Progenitor cell of endocrine pancreas (in vitro differentiated cells): Measurements from ENCODE around the gene OSR1. TPM values are rescaled to one million over a fixed set of nuclear protein-coding genes. Genes with fewer than 3 reads are reported as not detected.

Experiments
- DNase-seq: peaks from one replicate; pipeline ENCODE4 v3.0.0; 2021; ENCODE audit warnings: low spot score; ENCODE audit not compliant: unreplicated experiment
- H3K27ac Mint-ChIP-seq: 2 replicates; pipeline ENCODE4 v1.8.0; 2021; ENCODE audit warnings: mild to moderate bottlenecking, moderate library complexity, mixed read lengths
- H3K27me3 Mint-ChIP-seq: 2 replicates; pipeline ENCODE4 v1.8.0; 2021; ENCODE audit warnings: mixed read lengths
- H3K36me3 Mint-ChIP-seq: 2 replicates; pipeline ENCODE4 v1.8.0; 2022; ENCODE audit warnings: mixed read lengths; ENCODE audit not compliant: insufficient read depth
- H3K4me1 Mint-ChIP-seq: 2 replicates; pipeline ENCODE4 v1.8.0; 2021; ENCODE audit warnings: low read depth, mixed read lengths
- H3K4me3 Mint-ChIP-seq: 2 replicates; pipeline ENCODE4 v1.8.0; 2021; ENCODE audit warnings: low read depth, mild to moderate bottlenecking, moderate library complexity, mixed read lengths
- H3K9me3 Mint-ChIP-seq: 2 replicates; pipeline ENCODE4 v1.8.0; 2021; ENCODE audit warnings: low read depth, mixed read lengths
- total RNA-seq: library from RNA; stranded (reverse); gene quantifications from 2 replicates; pipeline ENCODE4 v1.2.1, GENCODE V29; 2021
- TF ChIP-seq, protein P1 (sequence below): fragments of 200-600 bp; sonication (generic); IDR thresholded peaks from one replicate; pipeline ENCODE4 v1.5.0; 2021; ENCODE audit warnings: antibody characterized with exemption, mild to moderate bottlenecking; ENCODE audit not compliant: unreplicated experiment

Gene OSR1
- total RNA-seq, 1 donor from 2014 or later = 10.7 TPM

GRCh38 chr2:19359021-19359357 is 566 bp upstream of the OSR1 start:
- Mint-ChIP-seq H3K36me3 (peaks cover 4% of the 10 kb centered on the region), H3K27me3 (peaks cover 77% of the 10 kb centered on the region), H3K27ac (no peak overlapping the region), H3K4me1 (peaks cover 32% of the 10 kb centered on the region), H3K4me3 (peak overlapping the region; percentile 85), H3K9me3 (no peaks in the 10 kb centered on the region)
- no peak for DNase-seq
- TF ChIP-seq, protein P1, sequence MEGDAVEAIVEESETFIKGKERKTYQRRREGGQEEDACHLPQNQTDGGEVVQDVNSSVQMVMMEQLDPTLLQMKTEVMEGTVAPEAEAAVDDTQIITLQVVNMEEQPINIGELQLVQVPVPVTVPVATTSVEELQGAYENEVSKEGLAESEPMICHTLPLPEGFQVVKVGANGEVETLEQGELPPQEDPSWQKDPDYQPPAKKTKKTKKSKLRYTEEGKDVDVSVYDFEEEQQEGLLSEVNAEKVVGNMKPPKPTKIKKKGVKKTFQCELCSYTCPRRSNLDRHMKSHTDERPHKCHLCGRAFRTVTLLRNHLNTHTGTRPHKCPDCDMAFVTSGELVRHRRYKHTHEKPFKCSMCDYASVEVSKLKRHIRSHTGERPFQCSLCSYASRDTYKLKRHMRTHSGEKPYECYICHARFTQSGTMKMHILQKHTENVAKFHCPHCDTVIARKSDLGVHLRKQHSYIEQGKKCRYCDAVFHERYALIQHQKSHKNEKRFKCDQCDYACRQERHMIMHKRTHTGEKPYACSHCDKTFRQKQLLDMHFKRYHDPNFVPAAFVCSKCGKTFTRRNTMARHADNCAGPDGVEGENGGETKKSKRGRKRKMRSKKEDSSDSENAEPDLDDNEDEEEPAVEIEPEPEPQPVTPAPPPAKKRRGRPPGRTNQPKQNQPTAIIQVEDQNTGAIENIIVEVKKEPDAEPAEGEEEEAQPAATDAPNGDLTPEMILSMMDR = no peak

- H3K27me3 Mint-ChIP-seq = peaks cover 75% of the 10 kb centered on the region
- H3K4me3 Mint-ChIP-seq = peak overlapping the region; percentile 85
- peaks cover 21% of the 10 kb centered on the region for H3K4me1 Mint-ChIP-seq
- TF ChIP-seq, protein P1 = no peak
- DNase-seq = no peak
- H3K9me3 Mint-ChIP-seq = no peaks in the 10 kb centered on the region
- H3K27ac Mint-ChIP-seq = peak overlapping the region; percentile 79
- peaks cover 10% of the 10 kb centered on the region for H3K36me3 Mint-ChIP-seq
These were observed 801 bp downstream of the OSR1 start for GRCh38 chr2:19357402-19358241.

DNA sequence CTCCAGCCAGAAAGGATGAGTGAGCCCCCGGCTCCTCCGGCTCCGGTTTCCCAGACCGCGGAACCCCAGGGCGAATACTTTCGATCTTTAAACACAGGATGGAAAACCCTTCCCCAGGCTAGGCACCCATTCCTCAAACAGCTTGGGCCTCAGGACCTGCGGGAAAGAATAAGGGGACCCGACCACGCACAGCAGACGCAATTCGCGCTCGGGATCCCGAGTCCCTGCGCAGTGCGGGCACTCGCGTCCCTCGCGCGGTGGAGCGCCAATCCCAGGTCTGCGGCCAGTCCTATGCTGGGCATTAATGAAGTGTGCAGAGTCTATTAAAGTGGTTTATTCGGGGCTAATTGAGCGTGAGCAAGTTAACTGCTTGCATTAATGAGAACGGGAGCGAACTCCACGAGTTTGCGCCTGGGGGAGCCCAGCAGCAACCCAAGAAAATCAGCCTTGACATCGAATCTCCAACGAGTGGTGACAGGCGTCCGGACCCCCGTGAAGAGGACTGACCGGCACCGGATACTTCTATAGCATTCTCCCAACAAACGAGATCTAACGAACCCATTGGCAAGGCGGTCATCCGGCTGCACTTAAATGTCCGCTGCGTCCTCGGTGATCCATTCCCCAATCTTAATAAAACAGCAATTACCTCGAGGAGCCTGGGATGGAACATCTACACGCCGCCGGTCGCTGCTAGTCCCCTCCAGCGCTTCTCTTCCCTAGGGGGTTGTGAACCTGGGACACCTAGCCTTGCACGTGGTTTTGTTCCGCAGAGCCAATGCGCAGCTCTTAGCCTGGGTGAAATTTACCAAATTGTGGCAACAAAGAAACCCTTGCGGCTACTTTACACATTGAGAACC is 1.6 kb downstream of the OSR1 start:
- Mint-ChIP-seq H3K4me1 (peaks cover 13% of the 10 kb centered on the region), H3K27ac (peak overlapping the region; percentile 17), H3K4me3 (peak overlapping the region; percentile 85), H3K27me3 (peaks cover 75% of the 10 kb centered on the region), H3K36me3 (peaks cover 15% of the 10 kb centered on the region), H3K9me3 (no peaks in the 10 kb centered on the region)
- no peak for DNase-seq
- TF ChIP-seq, protein P1 = no peak

DNA sequence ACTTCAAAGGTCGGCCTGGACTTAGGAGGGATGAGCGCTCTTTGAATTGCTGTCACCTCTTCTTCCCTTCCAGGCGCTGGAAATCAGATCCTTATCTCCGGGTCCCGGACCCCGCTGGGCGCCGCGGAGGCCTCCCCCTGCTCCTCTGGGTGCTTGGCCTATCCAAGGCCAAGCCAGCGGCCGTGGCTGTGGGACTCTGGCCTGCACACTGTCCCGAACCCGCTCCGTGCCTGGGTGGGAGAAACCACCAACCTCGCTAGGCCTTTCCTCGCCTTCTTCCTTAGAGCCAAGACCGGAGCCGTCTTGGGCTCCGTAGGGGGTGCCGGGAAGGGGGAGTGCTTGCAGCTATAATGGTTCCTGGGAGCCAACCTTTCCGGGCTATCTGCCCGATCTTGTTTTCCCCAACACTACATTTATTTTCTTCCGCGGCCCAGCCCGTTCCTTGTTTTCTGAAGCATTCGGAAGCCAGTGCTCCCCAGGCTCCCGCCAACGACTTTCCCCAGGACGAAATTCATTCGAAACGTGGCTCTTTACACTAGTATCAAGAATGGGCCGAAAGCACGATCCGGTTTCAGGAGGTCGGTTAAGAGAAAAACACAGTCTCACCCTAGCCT is 2.4 kb downstream of the OSR1 start:
- peaks cover 12% of the 10 kb centered on the region for H3K4me1 Mint-ChIP-seq
- peaks cover 73% of the 10 kb centered on the region for H3K27me3 Mint-ChIP-seq
- peak overlapping the region; percentile 85 for H3K4me3 Mint-ChIP-seq
- TF ChIP-seq, protein P1 = no peak
- H3K9me3 Mint-ChIP-seq = no peaks in the 10 kb centered on the region
- peaks cover 16% of the 10 kb centered on the region for H3K36me3 Mint-ChIP-seq
- DNase-seq = no peak
- peak overlapping the region; percentile 17 for H3K27ac Mint-ChIP-seq

GRCh38 chr2:19355416-19355821 is 3.0 kb downstream of the OSR1 start:
- Mint-ChIP-seq H3K36me3 (peaks cover 17% of the 10 kb centered on the region), H3K27me3 (peaks cover 72% of the 10 kb centered on the region), H3K9me3 (no peaks in the 10 kb centered on the region), H3K4me3 (peak overlapping the region; percentile 55), H3K27ac (no peak overlapping the region), H3K4me1 (peaks cover 16% of the 10 kb centered on the region)
- TF ChIP-seq, protein P1 = no peak
- no peak for DNase-seq
